Liver (tissue), 9 donors: Measurements from ENCODE around the gene CRACR2B. TPM values are rescaled to one million over a fixed set of nuclear protein-coding genes. Genes with fewer than 3 reads are reported as not detected.

Source experiments
- DNase-seq: peaks from one replicate; pipeline ENCODE4 v3.0.0-alpha.2; 2017; ENCODE audit warnings: low spot score
- H3K27ac ChIP-seq, 2 donors: one replicate each; pipeline ENCODE4 v1.7.0; 2013; ENCODE audit warnings: inconsistent platforms in 2 of 2, low read length in 2 of 2, control low read depth in 1 of 2, low read depth in 1 of 2, mild to moderate bottlenecking in 1 of 2
- H3K27me3 ChIP-seq, 4 donors: one replicate each; pipeline versions ENCODE4 v1.6.1 to v1.7.0; 2013; ENCODE audit warnings: low read length in 3 of 4, inconsistent platforms in 1 of 4, mild to moderate bottlenecking in 1 of 4, moderate library complexity in 1 of 4; ENCODE audit not compliant: control insufficient read depth in 4 of 4, insufficient read depth in 4 of 4
- H3K36me3 ChIP-seq, 4 donors: one replicate each; pipeline versions ENCODE4 v1.6.1 to v1.7.0; 2013; ENCODE audit warnings: low read length in 3 of 4, mild to moderate bottlenecking in 3 of 4, low read depth in 1 of 4, moderate library complexity in 1 of 4; ENCODE audit not compliant: control insufficient read depth in 4 of 4, insufficient read depth in 3 of 4
- H3K4me1 ChIP-seq, 4 donors: one replicate each; pipeline versions ENCODE4 v1.6.1 to v1.7.0; 2013; ENCODE audit warnings: low read length in 3 of 4, mild to moderate bottlenecking in 3 of 4, moderate library complexity in 1 of 4; ENCODE audit not compliant: control insufficient read depth in 4 of 4, insufficient read depth in 4 of 4
- H3K4me3 ChIP-seq, 3 donors: one replicate each; pipeline versions ENCODE4 v1.6.1 to v1.7.0; 2013; ENCODE audit warnings: low read length in 3 of 3, control low read depth in 1 of 3, low read depth in 1 of 3, mild to moderate bottlenecking in 1 of 3
- H3K9ac ChIP-seq, 2 donors: one replicate each; pipeline ENCODE4 v1.7.0; 2013; ENCODE audit warnings: low read length in 2 of 2, mild to moderate bottlenecking in 2 of 2, moderate library complexity in 2 of 2, control low read depth in 1 of 2, low read depth in 1 of 2
- H3K9me3 ChIP-seq, 4 donors: one replicate each; pipeline versions ENCODE4 v1.6.1 to v1.7.0; 2013; ENCODE audit warnings: low read length in 3 of 4; ENCODE audit not compliant: control insufficient read depth in 4 of 4
- ATF3 ChIP-seq: IDR thresholded peaks from 2 replicates; pipeline ENCODE4 v1.6.1; 2016; ENCODE audit warnings: antibody characterized with exemption
- EGR1 ChIP-seq, 2 donors: IDR thresholded peaks; 2 replicates each; pipeline ENCODE4 v1.6.1; 2016 to 2018; ENCODE audit warnings: antibody characterized with exemption in 2 of 2, low read depth in 2 of 2
- FOXA1 ChIP-seq: IDR thresholded peaks from 2 replicates; pipeline ENCODE4 v1.6.1; 2016; ENCODE audit warnings: antibody characterized with exemption
- FOXA2 ChIP-seq: IDR thresholded peaks from 2 replicates; pipeline ENCODE4 v1.6.1; 2016; ENCODE audit warnings: antibody characterized with exemption
- GABPA ChIP-seq, 2 donors: IDR thresholded peaks in 1 of 2; conservative IDR thresholded peaks in 1 of 2; 2 replicates each; pipeline ENCODE4 v1.6.1; 2016; ENCODE audit warnings: antibody characterized with exemption in 2 of 2, mild to moderate bottlenecking in 1 of 2, moderate library complexity in 1 of 2
- HNF4A ChIP-seq, 2 donors: conservative IDR thresholded peaks; 2 replicates each; pipeline ENCODE4 v1.6.1; 2016; ENCODE audit warnings: antibody characterized with exemption in 2 of 2, mild to moderate bottlenecking in 2 of 2
- HNF4G ChIP-seq: IDR thresholded peaks from 2 replicates; pipeline ENCODE4 v1.6.1; 2016; ENCODE audit warnings: antibody characterized with exemption
- JUND ChIP-seq, 2 donors: IDR thresholded peaks; 2 replicates each; pipeline ENCODE4 v1.6.1; 2016; ENCODE audit warnings: antibody characterized with exemption in 2 of 2
- MAX ChIP-seq: IDR thresholded peaks from 2 replicates; pipeline ENCODE4 v1.6.1; 2016; ENCODE audit warnings: antibody characterized with exemption
- NR2F2 ChIP-seq: IDR thresholded peaks from 2 replicates; pipeline ENCODE4 v1.6.1; 2016; ENCODE audit warnings: antibody characterized with exemption
- RAD21 ChIP-seq, 2 donors: IDR thresholded peaks; 2 replicates each; pipeline ENCODE4 v1.6.1; 2016; ENCODE audit warnings: antibody characterized with exemption in 2 of 2, mild to moderate bottlenecking in 2 of 2
- RXRA ChIP-seq, 2 donors: IDR thresholded peaks; 2 replicates each; pipeline ENCODE4 v1.6.1; 2017 to 2018; ENCODE audit warnings: antibody characterized with exemption in 2 of 2, mild to moderate bottlenecking in 1 of 2
- SP1 ChIP-seq: IDR thresholded peaks from 2 replicates; pipeline ENCODE4 v1.6.1; 2018; ENCODE audit warnings: antibody characterized with exemption, mild to moderate bottlenecking
- YY1 ChIP-seq: IDR thresholded peaks from 2 replicates; pipeline ENCODE4 v1.6.1; 2016; ENCODE audit warnings: antibody characterized with exemption, mild to moderate bottlenecking
- ZBTB33 ChIP-seq: IDR thresholded peaks from 2 replicates; pipeline ENCODE4 v1.6.1; 2016; ENCODE audit warnings: antibody characterized with exemption
- WGBS: extraction: QIAGEN DNeasy Blood & Tissue Kit; methylation state at CpG from one replicate; pipeline ENCODE4 v1.1.7; 2013; 5-methylcytosine and 5-hydroxymethylcytosine counted together
- polyA plus RNA-seq, 2 donors: library from polyadenylated mRNA; stranded (reverse) in 1 of 2; unstranded in 1 of 2; fragments of 200-250 nt in 1 of 2; fragments of >200 nt in 1 of 2; fragmentation: Nextera tagmentation in 1 of 2; extraction: Ambion mirVana in 1 of 2; gene quantifications; one replicate each; pipeline versions ENCODE4 v1.2.1 to v1.2.3, GENCODE V29; 2013 to 2015
- total RNA-seq, 2 donors: library from RNA; depleted of rRNA; stranded (reverse); fragments of >200 nt; gene quantifications; one replicate each; pipeline ENCODE4 v1.2.3, GENCODE V29; 2014
- donor health status: healthy.
- donor health status: healthy.
- donor health status: healthy.
- donor health status: healthy.
- donor health status: healthy.

The CRACR2B gene
- total and polyA plus RNA-seq, 4 donors, result 0.14 to 2.9 (median 2.2) TPM

GRCh38 chr11:865462-866430, 38.0 kb downstream of the CRACR2B start:
- peaks cover 0 to 9% (median under 1%) of the 10 kb centered on the region in 4 donors for H3K36me3 ChIP-seq
- no peak for DNase-seq
- no peak overlapping the region for H3K9ac ChIP-seq
- H3K9me3 ChIP-seq, result no peaks in the 10 kb centered on the region
- H3K27me3 ChIP-seq, result no peaks in the 10 kb centered on the region
- no peak overlapping the region for H3K27ac ChIP-seq
- H3K4me3 ChIP-seq, result no peak overlapping the region
- WGBS, result 84% methylated on average over 41 of the region's 41 CpGs
- TF ChIP-seq FOXA2, result no peak
- no peak for TF ChIP-seq HNF4G
- TF ChIP-seq HNF4A (conservative IDR thresholded peaks at IDR 0.05), result no peak
- no peak for TF ChIP-seq YY1
- TF ChIP-seq NR2F2, result no peak
- TF ChIP-seq RXRA (IDR thresholded peaks at IDR 0.05), result no peak
- TF ChIP-seq ZBTB33, result no peak
- no peaks in the 10 kb centered on the region for H3K4me1 ChIP-seq

GRCh38 chr11:866481-866880, 38.8 kb downstream of the CRACR2B start:
- no peak overlapping the region for H3K27ac ChIP-seq
- H3K9ac ChIP-seq, result no peak overlapping the region
- 93% methylated on average over 14 of the region's 14 CpGs for WGBS
- no peaks in the 10 kb centered on the region for H3K9me3 ChIP-seq
- H3K36me3 ChIP-seq, result peaks cover 0 to 9% (median under 1%) of the 10 kb centered on the region in 4 donors
- DNase-seq, result no peak
- TF ChIP-seq EGR1 (IDR thresholded peaks at IDR 0.05; ENCODE audit: low read depth in 2 of 2), result no peak
- TF ChIP-seq MAX, result no peak
- no peak for TF ChIP-seq HNF4G
- TF ChIP-seq GABPA (IDR thresholded peaks at IDR 0.05 in 1 of 2, conservative IDR thresholded peaks at IDR 0.05 in 1 of 2), result no peak
- TF ChIP-seq SP1, result no peak
- no peak for TF ChIP-seq ATF3
- TF ChIP-seq RAD21 (IDR thresholded peaks at IDR 0.05), result no peak
- no peak for TF ChIP-seq ZBTB33
- no peak for TF ChIP-seq FOXA1
- TF ChIP-seq JUND (IDR thresholded peaks at IDR 0.05), result no peak
- H3K27me3 ChIP-seq, result no peaks in the 10 kb centered on the region
- no peaks in the 10 kb centered on the region for H3K4me1 ChIP-seq
- no peak overlapping the region for H3K4me3 ChIP-seq
